Panc1 (cell line): ENCODE measurements around the gene RASSF4. TPM values are rescaled to one million over a fixed set of nuclear protein-coding genes. Genes with fewer than 3 reads are reported as not detected.

Experiments
- ATAC-seq: fragments of 200-7000 bp; cut with Tn5 transposase; 2 replicates; pipeline ENCODE4 v1.9.1; 2020; ENCODE audit warnings: mild to moderate bottlenecking, moderate library complexity
- BruUV-seq: library from RNA; stranded (reverse); fragments of 400-500 nt; replicated peaks from 2 replicates; lab custom pipeline; 2021; lab: Mats Ljungman, UMichigan
- CTCF ChIA-PET: fragments of 300-600 bp; sonication (Branson Sonifier 250); formaldehyde crosslinking; loops from one replicate; lab custom pipeline; 2022; ENCODE audit warnings: antibody characterized with exemption; lab: Charles Lee
- POLR2A ChIA-PET: fragments of 300-600 bp; sonication (Branson Sonifier 250); formaldehyde crosslinking; loops from one replicate; lab custom pipeline; 2022; ENCODE audit warnings: antibody characterized with exemption; lab: Charles Lee
- DNase-seq: peaks from one replicate; pipeline ENCODE4 v3.0.0-alpha.2; 2010; ENCODE audit warnings: low read depth, low spot score
- H3K27ac ChIP-seq: 2 replicates; pipeline ENCODE4 v1.5.1; 2011; ENCODE audit warnings: mild to moderate bottlenecking, low read length, inconsistent platforms
- H3K27me3 ChIP-seq: fragments of 200-500 bp; sonication (Bioruptor generic); 2 replicates; pipeline ENCODE4 v1.6.0; 2014; ENCODE audit warnings: low read length, inconsistent platforms; ENCODE audit not compliant: control insufficient read depth, insufficient read depth
- H3K36me3 ChIP-seq: fragments of 200-500 bp; sonication (Bioruptor generic); 2 replicates; pipeline ENCODE4 v1.5.1; 2014; ENCODE audit warnings: inconsistent platforms, mild to moderate bottlenecking, low read length, moderate library complexity; ENCODE audit not compliant: control insufficient read depth, insufficient read depth
- H3K4me1 ChIP-seq: 2 replicates; pipeline ENCODE4 v1.5.1; 2011; ENCODE audit warnings: inconsistent platforms, mild to moderate bottlenecking, low read length, moderate library complexity; ENCODE audit not compliant: control insufficient read depth, insufficient read depth
- H3K4me3 ChIP-seq, 2 experiments: 2 replicates each; pipeline ENCODE4 v1.5.1; 2011 to 2012; ENCODE audit warnings: low read depth in 2 of 2, low read length in 2 of 2, mild to moderate bottlenecking in 2 of 2, inconsistent platforms in 1 of 2, moderate library complexity in 1 of 2
- H3K9me3 ChIP-seq: fragments of 200-500 bp; sonication (Bioruptor generic); 2 replicates; pipeline ENCODE4 v1.5.1; 2014; ENCODE audit warnings: low read depth, mild to moderate bottlenecking, inconsistent platforms, low read length, moderate library complexity; ENCODE audit not compliant: control insufficient read depth, insufficient read depth
- CTCF ChIP-seq: fragments of 450-650 bp; IDR thresholded peaks from 2 replicates; pipeline ENCODE4 v1.5.1; 2017; ENCODE audit warnings: mild to moderate bottlenecking
- POLR2AphosphoS5 ChIP-seq: IDR thresholded peaks from 2 replicates; pipeline ENCODE4 v1.6.1; 2012; ENCODE audit warnings: mild to moderate bottlenecking, low read depth, low read length, moderate library complexity
- REST ChIP-seq, 2 experiments: IDR thresholded peaks; 2 replicates each; pipeline ENCODE4 v1.6.1; 2011 to 2012; ENCODE audit warnings: low read depth in 2 of 2, control low read depth in 1 of 2, low read length in 1 of 2, mild to moderate bottlenecking in 1 of 2, moderate library complexity in 1 of 2; ENCODE audit not compliant: insufficient read depth in 1 of 2
- SIN3A ChIP-seq: IDR thresholded peaks from 2 replicates; pipeline ENCODE4 v1.6.1; 2012; ENCODE audit warnings: low read depth, mild to moderate bottlenecking, low read length, moderate library complexity, borderline replicate concordance; ENCODE audit not compliant: insufficient read depth
- TCF7L2 ChIP-seq: IDR thresholded peaks from 2 replicates; pipeline ENCODE4 v1.6.1; 2011; ENCODE audit warnings: mild to moderate bottlenecking, low read depth, low read length, inconsistent platforms
- in situ Hi-C: cut with HindIII; loops from 2 replicates; pipeline ENCODE4 v1.10.0; 2016; ENCODE audit warnings: low sequenced_read_pairs, low pct_unique_long_range_greater_than_20kb
- intact Hi-C: fragments of 100-400 bp; cut with micrococcal nuclease; formaldehyde crosslinking; loops from one replicate; pipeline ENCODE4 v1.10.0; 2022; ENCODE audit not compliant: unreplicated experiment
- total RNA-seq: library from RNA; stranded (reverse); gene quantifications from one replicate; pipeline ENCODE4 v1.2.1, GENCODE V29; 2021; ENCODE audit not compliant: unreplicated experiment

RASSF4 gene
- total RNA-seq, 1 experiment from 2014 or later, result 13.9 TPM

GRCh38 chr10:45005284-45005683 lies 45.7 kb downstream of the RASSF4 start:
- TF ChIP-seq CTCF, result no peak
- no peak for TF ChIP-seq POLR2AphosphoS5
- TF ChIP-seq REST (IDR thresholded peaks at IDR 0.05; ENCODE audit: insufficient read depth in 1 of 2, low read depth in 2 of 2, low read length in 1 of 2), result no peak
- no peak overlapping the region for H3K27ac ChIP-seq
- peaks cover 27% of the 10 kb centered on the region; the same call in 1 of the 2 replicates for H3K9me3 ChIP-seq
- no peaks in the 10 kb centered on the region for H3K27me3 ChIP-seq
- H3K36me3 ChIP-seq, result no peaks in the 10 kb centered on the region; the same call in 1 of the 2 replicates
- BruUV-seq, result no TSS peak
- intact Hi-C loops (loop anchor here (5.0 to 10.0 kb wide), 3 partner anchors 73 to 450 kb away; no protein-coding TSS in a partner anchor), in situ Hi-C loops (no loop called here)
- ATAC-seq (no peak), DNase-seq (no peak)
- CTCF ChIA-PET, result no interaction called here
- peaks cover 9% of the 10 kb centered on the region; the same call in 1 of the 2 replicates for H3K4me1 ChIP-seq
- H3K4me3 ChIP-seq, result no peak overlapping the region
- POLR2A ChIA-PET, result interaction anchor here (0.6 kb wide), 1 partner anchor 230 kb away, joined by 7 read pairs; no protein-coding TSS in a partner anchor

GRCh38 chr10:45006276-45007030 lies 46.9 kb downstream of the RASSF4 start:
- in situ Hi-C loops (no loop called here), intact Hi-C loops (loop anchor here (5.0 to 10.0 kb wide), 3 partner anchors 74 to 448 kb away; no protein-coding TSS in a partner anchor)
- H3K9me3 ChIP-seq, result peaks cover 27% of the 10 kb centered on the region; the same call in 1 of the 2 replicates
- H3K36me3 ChIP-seq, result no peaks in the 10 kb centered on the region; the same call in 1 of the 2 replicates
- CTCF ChIA-PET, result interaction anchor here (0.7 kb wide), 1 partner anchor 802 kb away, joined by 3 read pairs; no protein-coding TSS in a partner anchor
- H3K4me3 ChIP-seq, result no peak overlapping the region
- POLR2A ChIA-PET, result no interaction called here
- ATAC-seq (no peak), DNase-seq (no peak)
- H3K4me1 ChIP-seq, result peaks cover 5% of the 10 kb centered on the region; the same call in 1 of the 2 replicates
- TF ChIP-seq SIN3A (no peak), REST (IDR thresholded peaks at IDR 0.05; ENCODE audit: insufficient read depth in 1 of 2, low read depth in 2 of 2, low read length in 1 of 2) (no peak), CTCF (no peak), POLR2AphosphoS5 (no peak), TCF7L2 (no peak)
- H3K27me3 ChIP-seq, result no peaks in the 10 kb centered on the region
- BruUV-seq, result no TSS peak
- no peak overlapping the region for H3K27ac ChIP-seq
